ENCODE results near the gene SERPINA4. TPM values are rescaled to one million over a fixed set of nuclear protein-coding genes. Genes with fewer than 3 reads are reported as not detected.
A peak's percentile ranks its signal among the peaks of the same experiment; 100 is the strongest.

SERPINA4 gene
- total and polyA plus RNA-seq, 2 of the 13 experiments (the other 11 are each of a cell fraction or from before 2014, with no cell fraction given) = 39.1 to 57.8 TPM

DNA sequence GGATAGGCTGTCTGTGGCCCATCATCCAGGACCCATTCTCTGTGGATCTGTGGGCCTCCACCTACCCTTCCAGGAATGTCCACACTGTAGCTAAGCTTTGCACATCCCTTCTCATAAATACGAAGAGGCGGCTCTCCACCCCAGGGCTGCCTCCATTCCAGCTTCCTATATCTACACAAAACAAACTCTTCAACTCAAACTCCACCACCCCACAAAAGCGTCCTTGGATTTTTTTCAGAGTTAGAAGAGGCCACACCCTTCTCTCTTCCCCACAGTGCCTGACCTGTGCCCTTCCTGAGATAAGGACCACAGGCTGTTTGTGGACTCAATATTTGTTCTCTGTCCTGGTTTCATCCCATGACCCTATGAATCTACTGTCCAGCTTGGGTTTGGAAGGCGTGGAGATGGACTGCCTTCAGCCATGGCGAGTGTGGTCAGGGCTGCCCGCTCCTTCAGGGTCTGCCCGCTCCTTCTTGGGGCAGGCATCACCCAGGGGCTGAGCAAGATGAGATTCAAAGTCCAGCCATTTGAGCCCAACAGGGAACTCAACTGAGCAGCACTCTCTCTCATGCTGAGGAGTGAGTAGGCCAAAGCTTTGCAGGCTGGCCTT, 39.0 kb upstream of the SERPINA4 start (continued):
- TF ChIP-seq, protein P1, sequence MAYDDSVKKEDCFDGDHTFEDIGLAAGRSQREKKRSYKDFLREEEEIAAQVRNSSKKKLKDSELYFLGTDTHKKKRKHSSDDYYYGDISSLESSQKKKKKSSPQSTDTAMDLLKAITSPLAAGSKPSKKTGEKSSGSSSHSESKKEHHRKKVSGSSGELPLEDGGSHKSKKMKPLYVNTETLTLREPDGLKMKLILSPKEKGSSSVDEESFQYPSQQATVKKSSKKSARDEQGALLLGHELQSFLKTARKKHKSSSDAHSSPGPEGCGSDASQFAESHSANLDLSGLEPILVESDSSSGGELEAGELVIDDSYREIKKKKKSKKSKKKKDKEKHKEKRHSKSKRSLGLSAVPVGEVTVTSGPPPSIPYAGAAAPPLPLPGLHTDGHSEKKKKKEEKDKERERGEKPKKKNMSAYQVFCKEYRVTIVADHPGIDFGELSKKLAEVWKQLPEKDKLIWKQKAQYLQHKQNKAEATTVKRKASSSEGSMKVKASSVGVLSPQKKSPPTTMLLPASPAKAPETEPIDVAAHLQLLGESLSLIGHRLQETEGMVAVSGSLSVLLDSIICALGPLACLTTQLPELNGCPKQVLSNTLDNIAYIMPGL (CRISPR knock-in tag; IDR thresholded peaks at IDR 0.05; ENCODE audit: borderline replicate concordance in 1 of 2, low read depth in 1 of 2) = no peak
- TF ChIP-seq ZBTB1 (CRISPR knock-in tag; IDR thresholded peaks at IDR 0.05; ENCODE audit: borderline replicate concordance) (no peak), ZNF282 (IDR thresholded peaks at IDR 0.05; ENCODE audit: partially characterized antibody) (no peak), SSRP1 (CRISPR knock-in tag; IDR thresholded peaks at IDR 0.05) (no peak; the same call in 1 of the 2 replicates), ATF1 (CRISPR knock-in tag; IDR thresholded peaks at IDR 0.05) (no peak; the same call in 1 of the 2 replicates), PRPF4 (IDR thresholded peaks at IDR 0.05; ENCODE audit: low read depth, low read length, poor library complexity, severe bottlenecking) (peak; percentile 17), ZNF772 (CRISPR knock-in tag; IDR thresholded peaks at IDR 0.05) (peak; percentile 62; the same call in 1 of the 2 replicates), AKAP8 (CRISPR knock-in tag; IDR thresholded peaks at IDR 0.05) (peak; percentile 68; the same call in 1 of the 2 replicates), ZNF180 (CRISPR knock-in tag; IDR thresholded peaks at IDR 0.05; ENCODE audit: borderline replicate concordance, low read depth) (no peak), HMG20A (CRISPR knock-in tag; IDR thresholded peaks at IDR 0.05; ENCODE audit: borderline replicate concordance) (peak; percentile 78; the same call in 1 of the 2 replicates), ZNF816 (CRISPR knock-in tag; IDR thresholded peaks at IDR 0.05; ENCODE audit: borderline replicate concordance) (no peak), U2AF2 (IDR thresholded peaks at IDR 0.05; ENCODE audit: low read depth, low read length) (no peak), ISX (CRISPR knock-in tag; conservative IDR thresholded peaks at IDR 0.05) (no peak), GABPA (IDR thresholded peaks at IDR 0.05; ENCODE audit: low read depth, low read length) (no peak), GABPA (CRISPR knock-in tag; IDR thresholded peaks at IDR 0.05; ENCODE audit: low read depth) (peak; percentile 46; the same call in 1 of the 2 replicates), MZF1 (CRISPR knock-in tag; IDR thresholded peaks at IDR 0.05; ENCODE audit: borderline replicate concordance) (no peak), NAIF1 (CRISPR knock-in tag; IDR thresholded peaks at IDR 0.05; ENCODE audit: borderline replicate concordance) (peak; percentile 46; the same call in 1 of the 2 replicates)
- TF ChIP-seq, protein P2, sequence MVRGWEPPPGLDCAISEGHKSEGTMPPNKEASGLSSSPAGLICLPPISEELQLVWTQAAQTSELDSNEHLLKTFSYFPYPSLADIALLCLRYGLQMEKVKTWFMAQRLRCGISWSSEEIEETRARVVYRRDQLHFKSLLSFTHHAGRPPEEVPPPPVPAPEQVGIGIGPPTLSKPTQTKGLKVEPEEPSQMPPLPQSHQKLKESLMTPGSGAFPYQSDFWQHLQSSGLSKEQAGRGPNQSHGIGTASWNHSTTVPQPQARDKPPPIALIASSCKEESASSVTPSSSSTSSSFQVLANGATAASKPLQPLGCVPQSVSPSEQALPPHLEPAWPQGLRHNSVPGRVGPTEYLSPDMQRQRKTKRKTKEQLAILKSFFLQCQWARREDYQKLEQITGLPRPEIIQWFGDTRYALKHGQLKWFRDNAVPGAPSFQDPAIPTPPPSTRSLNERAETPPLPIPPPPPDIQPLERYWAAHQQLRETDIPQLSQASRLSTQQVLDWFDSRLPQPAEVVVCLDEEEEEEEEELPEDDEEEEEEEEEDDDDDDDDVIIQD (CRISPR knock-in tag; IDR thresholded peaks at IDR 0.05; ENCODE audit: low read depth) = peak; percentile 77
- TF ChIP-seq, protein P3, sequence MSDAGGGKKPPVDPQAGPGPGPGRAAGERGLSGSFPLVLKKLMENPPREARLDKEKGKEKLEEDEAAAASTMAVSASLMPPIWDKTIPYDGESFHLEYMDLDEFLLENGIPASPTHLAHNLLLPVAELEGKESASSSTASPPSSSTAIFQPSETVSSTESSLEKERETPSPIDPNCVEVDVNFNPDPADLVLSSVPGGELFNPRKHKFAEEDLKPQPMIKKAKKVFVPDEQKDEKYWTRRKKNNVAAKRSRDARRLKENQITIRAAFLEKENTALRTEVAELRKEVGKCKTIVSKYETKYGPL (CRISPR knock-in tag; IDR thresholded peaks at IDR 0.05) = no peak
- TF ChIP-seq, protein P4, sequence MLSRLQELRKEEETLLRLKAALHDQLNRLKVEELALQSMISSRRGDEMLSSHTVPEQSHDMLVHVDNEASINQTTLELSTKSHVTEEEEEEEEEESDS (CRISPR knock-in tag; IDR thresholded peaks at IDR 0.05; ENCODE audit: borderline replicate concordance) = no peak

Measured in HepG2 (cell line).